Subcutaneous abdominal adipose tissue (tissue), 5 donors: ENCODE measurements around the gene CCDC181.

ENCODE experiments used
- H3K27ac ChIP-seq: one replicate; pipeline ENCODE4 v1.7.0; 2013; ENCODE audit warnings: low read depth, mild to moderate bottlenecking, inconsistent platforms, low read length, moderate library complexity
- H3K27me3 ChIP-seq, 5 donors: one replicate each; pipeline ENCODE4 v1.7.0; 2013; ENCODE audit warnings: low read length in 5 of 5, inconsistent platforms in 1 of 5; ENCODE audit not compliant: control insufficient read depth in 5 of 5, insufficient read depth in 4 of 5
- H3K36me3 ChIP-seq, 5 donors: one replicate each; pipeline ENCODE4 v1.7.0; 2013; ENCODE audit warnings: low read length in 5 of 5; ENCODE audit not compliant: control insufficient read depth in 5 of 5, insufficient read depth in 5 of 5
- H3K4me1 ChIP-seq, 5 donors: one replicate each; pipeline ENCODE4 v1.7.0; 2013; ENCODE audit warnings: low read length in 5 of 5, mild to moderate bottlenecking in 3 of 5, moderate library complexity in 1 of 5; ENCODE audit not compliant: control insufficient read depth in 5 of 5, insufficient read depth in 5 of 5
- H3K4me3 ChIP-seq, 5 donors: one replicate each; pipeline ENCODE4 v1.7.0; 2013; ENCODE audit warnings: low read length in 5 of 5, low read depth in 1 of 5
- H3K9ac ChIP-seq, 5 donors: one replicate each; pipeline ENCODE4 v1.7.0; 2013; ENCODE audit warnings: low read length in 5 of 5, mild to moderate bottlenecking in 4 of 5, moderate library complexity in 3 of 5
- H3K9me3 ChIP-seq, 5 donors: one replicate each; pipeline ENCODE4 v1.7.0; 2013; ENCODE audit warnings: low read length in 5 of 5; ENCODE audit not compliant: control insufficient read depth in 5 of 5
- donor health status: healthy.
- donor health status: healthy.
- donor health status: healthy.
- donor health status: healthy.
- donor health status: healthy.

CCDC181 gene

DNA sequence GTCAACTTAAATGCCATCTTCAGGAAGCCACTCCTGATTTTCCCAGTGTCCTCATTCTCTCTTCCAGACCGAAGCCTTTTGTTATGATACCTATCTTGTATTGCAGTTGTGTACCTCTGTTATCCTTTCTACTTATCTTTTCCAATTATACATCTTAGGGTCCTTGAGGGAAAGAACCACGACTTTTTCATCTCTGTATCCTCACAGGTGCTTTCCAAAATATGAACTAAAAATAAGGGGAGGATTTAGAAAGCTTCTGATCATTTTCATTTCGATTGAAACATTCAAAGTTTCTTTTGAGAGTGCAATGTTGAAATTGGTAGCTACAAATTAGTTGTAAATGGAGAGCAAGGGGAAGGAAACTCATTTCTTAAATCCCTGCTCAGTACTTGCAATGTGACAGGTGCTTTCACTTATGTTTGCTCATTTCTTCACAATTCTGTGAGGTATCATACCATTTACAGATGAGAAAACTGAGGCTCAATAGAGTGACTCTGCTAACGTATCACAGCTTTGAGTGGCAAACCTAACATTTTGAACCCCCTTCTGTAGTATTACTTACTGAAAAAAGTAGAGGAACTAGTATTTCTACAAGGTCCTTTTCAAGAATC lies 34.2 kb upstream of the CCDC181 start:
- no peak overlapping the region for H3K27ac ChIP-seq
- H3K27me3 ChIP-seq: peaks cover 0 to 6% (median 0%) of the 10 kb centered on the region in 5 donors
- H3K9ac ChIP-seq: no peak overlapping the region
- peaks cover 0 to 10% (median 6%) of the 10 kb centered on the region in 5 donors for H3K9me3 ChIP-seq
- peaks cover 0 to 8% (median 6%) of the 10 kb centered on the region in 5 donors for H3K36me3 ChIP-seq
- no peak overlapping the region for H3K4me3 ChIP-seq
- peaks cover 0 to 10% (median 8%) of the 10 kb centered on the region in 5 donors for H3K4me1 ChIP-seq

DNA sequence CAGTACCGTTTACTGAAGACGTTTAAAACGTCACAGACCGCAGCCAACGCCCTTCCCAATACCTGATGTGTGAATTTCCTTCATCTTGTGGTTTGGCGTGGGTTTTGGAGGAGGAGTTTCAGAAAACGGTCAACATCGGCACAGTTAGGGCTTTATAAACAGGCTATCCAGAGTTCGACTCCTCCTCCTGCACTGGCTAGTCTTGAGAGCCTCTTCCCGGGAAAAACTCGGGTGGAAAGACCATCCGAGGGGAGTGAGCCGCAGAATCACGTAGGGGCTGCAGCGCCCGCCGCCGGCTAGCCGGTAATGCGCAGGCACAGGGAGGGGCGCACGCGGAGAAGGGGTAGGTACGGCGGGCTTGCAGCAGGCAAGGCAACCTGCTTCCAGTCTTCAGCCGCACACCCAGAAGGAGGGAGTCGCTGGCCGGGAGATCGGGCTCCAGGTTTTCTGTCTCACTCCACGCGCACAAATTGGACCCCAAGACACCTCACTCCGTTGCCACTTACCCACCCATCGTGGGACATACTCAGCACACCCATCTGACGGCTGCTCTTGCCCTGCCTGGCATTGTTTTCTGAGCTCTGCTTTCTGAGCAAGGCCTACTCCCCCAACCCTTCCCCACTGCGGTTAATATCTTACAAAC lies 33.0 kb upstream of the CCDC181 start:
- Histone ChIP-seq H3K36me3 (peaks cover 0 to 2% (median under 1%) of the 10 kb centered on the region in 5 donors), H3K9me3 (peaks cover 0 to 10% (median 6%) of the 10 kb centered on the region in 5 donors), H3K4me1 (peaks cover 0 to 10% (median 8%) of the 10 kb centered on the region in 5 donors), H3K9ac (peak overlapping the region in 3 of 5 donors; percentile 5 to 64 (median 16)), H3K4me3 (peak overlapping the region; percentile 13 to 58 (median 51)), H3K27ac (no peak overlapping the region), H3K27me3 (peaks cover 0 to 6% (median 0%) of the 10 kb centered on the region in 5 donors)

DNA sequence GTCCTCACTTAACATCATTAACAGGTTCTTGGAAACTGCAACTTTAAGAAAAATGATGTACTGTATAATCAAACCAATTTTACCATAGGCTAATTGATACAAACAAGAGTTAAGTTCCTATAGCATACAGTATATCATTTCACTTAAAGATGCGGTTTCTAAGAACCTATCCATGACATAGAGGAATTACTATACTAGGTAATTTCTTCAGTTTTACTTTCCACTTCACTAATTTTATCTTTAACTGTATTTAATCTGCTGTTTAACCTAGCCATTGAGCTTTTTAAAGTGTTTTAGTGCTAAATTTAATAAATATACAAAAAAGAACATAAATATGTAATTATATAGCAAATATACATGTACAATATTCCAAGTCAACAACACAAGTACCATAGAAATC lies 30.2 kb upstream of the CCDC181 start:
- H3K9ac ChIP-seq: no peak overlapping the region
- H3K27me3 ChIP-seq: peaks cover 0 to 6% (median 0%) of the 10 kb centered on the region in 5 donors
- H3K4me1 ChIP-seq: peaks cover 0 to 10% (median 8%) of the 10 kb centered on the region in 5 donors
- H3K9me3 ChIP-seq: peaks cover 0 to 10% (median 6%) of the 10 kb centered on the region in 5 donors
- no peaks in the 10 kb centered on the region for H3K36me3 ChIP-seq
- H3K27ac ChIP-seq: no peak overlapping the region
- no peak overlapping the region for H3K4me3 ChIP-seq

DNA sequence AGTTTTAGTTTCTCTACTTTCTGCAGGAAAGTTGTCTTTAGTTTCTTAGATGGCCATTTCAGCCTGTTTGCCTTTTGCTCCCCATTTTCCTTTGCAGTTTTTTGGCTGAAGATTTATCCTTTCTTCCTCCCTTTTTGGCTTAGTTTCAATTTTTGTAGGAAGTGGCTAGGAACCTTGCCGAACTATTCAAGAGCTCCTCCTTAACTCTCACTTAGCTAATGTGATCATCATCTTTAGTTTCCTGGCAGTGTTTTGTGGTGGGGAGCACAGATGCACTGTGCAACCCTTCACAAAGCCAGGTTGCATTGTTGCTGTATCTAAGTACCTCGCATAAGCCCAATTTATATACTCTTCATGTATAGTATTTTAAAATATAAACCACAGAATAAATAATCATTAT lies 28.8 kb upstream of the CCDC181 start:
- H3K36me3 ChIP-seq: no peaks in the 10 kb centered on the region
- H3K9me3 ChIP-seq: peaks cover 0 to 10% (median 6%) of the 10 kb centered on the region in 5 donors
- no peak overlapping the region for H3K4me3 ChIP-seq
- no peak overlapping the region for H3K27ac ChIP-seq
- H3K27me3 ChIP-seq: peaks cover 0 to 6% (median 0%) of the 10 kb centered on the region in 5 donors
- no peak overlapping the region for H3K9ac ChIP-seq
- peaks cover 0 to 10% (median 8%) of the 10 kb centered on the region in 5 donors for H3K4me1 ChIP-seq

DNA sequence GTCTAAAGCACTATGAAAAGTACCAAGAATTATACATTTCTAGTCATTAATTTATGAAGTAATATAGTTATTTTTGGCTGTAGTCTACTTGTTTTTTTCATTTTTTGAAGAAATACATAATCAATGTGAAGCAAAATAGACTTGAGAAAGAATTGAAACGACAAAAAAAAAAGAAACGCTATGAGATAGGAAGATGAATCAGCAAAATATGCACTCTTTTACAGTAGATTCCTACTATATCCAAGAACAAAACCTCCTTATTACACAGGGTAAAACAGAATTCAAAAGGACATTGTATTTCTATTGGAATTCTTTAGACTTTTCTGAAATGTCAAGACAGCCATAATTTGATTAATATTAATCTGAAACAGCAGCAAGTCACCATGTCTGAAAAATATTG lies 25.6 kb upstream of the CCDC181 start:
- H3K4me3 ChIP-seq: no peak overlapping the region
- no peaks in the 10 kb centered on the region for H3K36me3 ChIP-seq
- no peak overlapping the region for H3K27ac ChIP-seq

DNA sequence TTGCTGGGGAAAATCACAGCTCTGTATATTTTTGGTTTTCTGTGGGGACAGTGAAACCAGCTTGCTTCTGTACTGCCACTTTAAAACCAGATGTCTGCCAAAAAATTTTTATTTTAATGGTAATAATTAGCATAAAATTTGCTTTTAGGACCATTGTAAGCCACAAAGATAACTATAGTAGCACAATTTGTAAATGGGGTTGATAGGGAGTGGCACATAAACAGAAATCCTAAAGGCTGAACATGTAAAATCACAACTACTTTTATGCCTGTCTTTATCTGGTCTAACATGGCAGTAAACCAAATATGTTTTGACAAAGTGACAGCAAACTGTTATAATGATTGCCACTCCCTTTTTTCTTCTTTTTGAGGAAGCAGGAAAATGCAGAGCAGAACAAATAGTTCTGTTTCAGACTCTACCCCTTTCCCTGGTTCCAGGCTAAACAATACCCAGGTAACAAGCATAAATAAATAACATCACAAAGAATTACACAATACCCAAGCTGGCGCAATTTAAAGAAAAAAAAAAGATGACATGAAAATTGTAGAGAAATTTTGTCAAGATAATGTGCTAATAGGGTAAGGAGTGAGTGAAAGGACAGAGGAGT lies 24.0 kb upstream of the CCDC181 start:
- Histone ChIP-seq H3K4me1 (no peaks in the 10 kb centered on the region), H3K9me3 (no peaks in the 10 kb centered on the region), H3K36me3 (no peaks in the 10 kb centered on the region), H3K9ac (no peak overlapping the region), H3K27me3 (no peaks in the 10 kb centered on the region), H3K27ac (no peak overlapping the region), H3K4me3 (no peak overlapping the region)

More for the DNA sequence above, 25.6 kb upstream of the CCDC181 start:
- Histone ChIP-seq H3K4me1 (no peaks in the 10 kb centered on the region), H3K9me3 (peaks cover 0 to 10% (median 6%) of the 10 kb centered on the region in 5 donors), H3K27me3 (no peaks in the 10 kb centered on the region), H3K9ac (no peak overlapping the region)

DNA sequence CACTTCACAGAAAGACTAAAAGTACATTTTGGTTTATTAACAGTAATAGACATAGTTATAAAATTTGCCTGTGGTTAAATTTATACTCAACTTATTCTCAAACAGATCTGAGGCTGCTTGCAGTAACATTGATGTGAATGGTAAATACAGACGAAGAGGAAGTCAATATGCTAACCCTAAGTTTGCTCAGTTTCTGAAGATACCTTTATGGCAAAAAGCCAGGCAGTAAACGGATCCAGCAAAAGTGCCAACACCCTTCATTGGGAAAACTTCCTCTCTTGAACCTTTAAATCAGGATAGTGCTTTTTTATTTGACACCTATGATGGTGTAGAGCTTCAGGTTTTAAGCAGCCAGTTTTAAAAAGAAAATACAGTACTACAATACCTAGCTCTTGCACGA lies 16.6 kb upstream of the CCDC181 start:
- H3K27ac ChIP-seq: no peak overlapping the region
- H3K36me3 ChIP-seq: no peaks in the 10 kb centered on the region
- no peaks in the 10 kb centered on the region for H3K9me3 ChIP-seq
- H3K4me3 ChIP-seq: no peak overlapping the region
- no peak overlapping the region for H3K9ac ChIP-seq
- H3K4me1 ChIP-seq: no peaks in the 10 kb centered on the region
- H3K27me3 ChIP-seq: peaks cover 0 to 8% (median 0%) of the 10 kb centered on the region in 5 donors

DNA sequence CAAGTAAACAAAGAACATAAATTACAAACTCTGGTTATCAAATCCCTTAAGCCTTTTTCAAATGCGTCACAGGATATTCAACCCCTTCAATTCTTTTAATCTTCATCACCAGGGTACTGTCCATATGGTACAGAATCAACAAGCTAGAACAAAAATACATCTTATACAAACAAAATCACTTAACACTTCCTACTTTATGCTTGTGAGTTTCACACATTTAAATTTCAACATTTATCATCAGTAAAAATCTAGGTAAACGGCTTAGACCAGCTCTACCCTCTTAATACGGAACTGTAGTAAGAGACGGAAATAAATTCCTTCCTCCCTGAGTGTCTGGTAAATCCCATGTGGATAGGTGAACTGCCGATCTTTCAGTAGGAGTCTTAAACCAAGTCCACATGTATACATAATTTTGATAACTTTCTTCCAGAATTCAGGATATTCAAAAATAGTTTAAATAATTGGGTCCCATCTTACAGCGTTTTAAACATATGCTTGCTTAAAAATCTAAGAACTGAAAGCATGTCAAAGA lies 1.0 kb downstream of the CCDC181 start:
- Histone ChIP-seq H3K27ac (no peak overlapping the region), H3K9me3 (no peaks in the 10 kb centered on the region), H3K27me3 (peaks cover 0 to 14% (median 5%) of the 10 kb centered on the region in 5 donors), H3K36me3 (no peaks in the 10 kb centered on the region), H3K4me1 (peaks cover 0 to 8% (median 7%) of the 10 kb centered on the region in 5 donors), H3K9ac (no peak overlapping the region), H3K4me3 (no peak overlapping the region)

DNA sequence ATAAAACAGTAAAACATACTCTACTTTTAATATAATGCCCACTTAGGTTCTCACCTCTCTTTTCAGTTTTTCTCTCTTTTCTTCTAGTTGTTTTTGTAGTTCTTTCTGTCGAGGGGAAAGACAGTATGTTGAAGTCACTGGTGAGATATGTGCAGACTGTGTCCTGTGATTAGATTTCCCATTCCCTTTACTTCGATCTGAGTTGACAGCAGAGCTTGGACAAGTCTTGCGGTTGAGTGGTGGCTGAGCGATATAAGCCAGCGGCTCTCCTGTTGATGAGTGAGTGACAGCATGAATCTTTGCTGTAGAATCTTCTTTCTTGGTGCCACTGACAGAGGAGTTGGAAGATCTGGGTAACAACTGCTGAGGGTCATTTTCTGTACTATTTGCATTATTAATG lies 6.0 kb downstream of the CCDC181 start:
- no peak overlapping the region for H3K27ac ChIP-seq

DNA sequence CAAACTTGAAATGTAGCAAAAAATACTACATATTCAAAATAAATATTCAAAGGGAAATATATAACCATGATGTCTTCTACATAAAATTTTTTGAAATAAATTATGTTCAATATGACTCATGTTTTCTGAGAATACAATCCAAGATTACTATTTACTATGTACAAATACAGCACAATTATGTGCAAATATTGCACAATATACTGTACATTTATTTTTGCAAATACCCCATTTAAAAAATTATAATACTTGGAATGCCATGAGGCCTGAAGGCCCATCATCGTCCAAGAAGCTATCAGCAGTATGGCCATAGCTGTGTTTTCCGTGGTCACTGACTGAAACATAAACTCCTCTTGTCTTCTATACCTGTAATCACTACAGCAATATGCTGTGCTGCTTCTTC lies 12.3 kb downstream of the CCDC181 start:
- Histone ChIP-seq H3K4me1 (no peaks in the 10 kb centered on the region), H3K36me3 (no peaks in the 10 kb centered on the region), H3K9ac (no peak overlapping the region), H3K4me3 (no peak overlapping the region), H3K27ac (no peak overlapping the region), H3K9me3 (peaks cover 0 to 9% (median 3%) of the 10 kb centered on the region in 5 donors), H3K27me3 (no peaks in the 10 kb centered on the region)

More for the DNA sequence above, 6.0 kb downstream of the CCDC181 start:
- H3K4me3 ChIP-seq: no peak overlapping the region
- H3K36me3 ChIP-seq: no peaks in the 10 kb centered on the region
- no peak overlapping the region for H3K9ac ChIP-seq
- no peaks in the 10 kb centered on the region for H3K9me3 ChIP-seq
- H3K27me3 ChIP-seq: no peaks in the 10 kb centered on the region
- no peaks in the 10 kb centered on the region for H3K4me1 ChIP-seq
